ENCODE data around the gene ANAPC2.

GRCh38 chr9:137201205-137201868 is 13.0 kb upstream of the ANAPC2 start:
- TF ChIP-seq, protein P1, sequence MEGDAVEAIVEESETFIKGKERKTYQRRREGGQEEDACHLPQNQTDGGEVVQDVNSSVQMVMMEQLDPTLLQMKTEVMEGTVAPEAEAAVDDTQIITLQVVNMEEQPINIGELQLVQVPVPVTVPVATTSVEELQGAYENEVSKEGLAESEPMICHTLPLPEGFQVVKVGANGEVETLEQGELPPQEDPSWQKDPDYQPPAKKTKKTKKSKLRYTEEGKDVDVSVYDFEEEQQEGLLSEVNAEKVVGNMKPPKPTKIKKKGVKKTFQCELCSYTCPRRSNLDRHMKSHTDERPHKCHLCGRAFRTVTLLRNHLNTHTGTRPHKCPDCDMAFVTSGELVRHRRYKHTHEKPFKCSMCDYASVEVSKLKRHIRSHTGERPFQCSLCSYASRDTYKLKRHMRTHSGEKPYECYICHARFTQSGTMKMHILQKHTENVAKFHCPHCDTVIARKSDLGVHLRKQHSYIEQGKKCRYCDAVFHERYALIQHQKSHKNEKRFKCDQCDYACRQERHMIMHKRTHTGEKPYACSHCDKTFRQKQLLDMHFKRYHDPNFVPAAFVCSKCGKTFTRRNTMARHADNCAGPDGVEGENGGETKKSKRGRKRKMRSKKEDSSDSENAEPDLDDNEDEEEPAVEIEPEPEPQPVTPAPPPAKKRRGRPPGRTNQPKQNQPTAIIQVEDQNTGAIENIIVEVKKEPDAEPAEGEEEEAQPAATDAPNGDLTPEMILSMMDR (IDR thresholded peaks at IDR 0.05): no peak
- TF ChIP-seq POLR2AphosphoS5 (IDR thresholded peaks at IDR 0.05; ENCODE audit: low read depth, low read length) (no peak), REST (IDR thresholded peaks at IDR 0.05; ENCODE audit: insufficient read depth in 1 of 2, low read depth in 2 of 2, low read length in 1 of 2) (no peak), TCF7L2 (IDR thresholded peaks at IDR 0.05; ENCODE audit: low read depth, low read length) (no peak)

Measured in Panc1 (cell line).